HG02763 (cell line): ENCODE measurements around the gene DGKD.

Experiments used
- ATAC-seq: cut with Tn5 transposase; IDR thresholded peaks from one replicate; pipeline ENCODE4 v1.9.1; 2021; ENCODE audit warnings: mild to moderate bottlenecking, moderate library complexity; ENCODE audit not compliant: unreplicated experiment

Gene DGKD

GRCh38 chr2:233471291-233472035 lies 117.2 kb downstream of the DGKD start:
- ATAC-seq: no peak

DNA sequence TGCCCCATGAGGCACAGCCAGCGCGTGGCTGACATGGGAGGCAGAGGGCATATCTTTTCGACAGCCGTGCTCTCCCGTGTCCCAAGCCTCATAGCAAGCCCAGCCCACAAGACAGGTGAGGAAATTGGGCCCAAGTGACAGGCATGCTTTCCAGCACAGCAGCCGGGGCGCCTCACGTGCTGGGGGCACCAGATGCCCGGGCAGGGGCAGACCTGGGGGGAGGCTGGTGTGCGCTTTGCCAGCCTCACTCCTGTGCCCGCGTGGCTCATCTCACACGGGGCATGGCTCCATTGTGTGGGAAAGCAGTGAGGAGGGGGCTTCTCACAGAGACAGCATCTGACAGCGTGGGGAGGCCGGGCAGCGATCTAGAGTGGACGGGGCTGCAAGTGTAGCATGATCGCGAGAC lies 119.1 kb downstream of the DGKD start:
- ATAC-seq: no peak

GRCh38 chr2:233473878-233474277 lies 119.6 kb downstream of the DGKD start:
- no peak for ATAC-seq

GRCh38 chr2:233474308-233475160 lies 120.2 kb downstream of the DGKD start:
- no peak for ATAC-seq

DNA sequence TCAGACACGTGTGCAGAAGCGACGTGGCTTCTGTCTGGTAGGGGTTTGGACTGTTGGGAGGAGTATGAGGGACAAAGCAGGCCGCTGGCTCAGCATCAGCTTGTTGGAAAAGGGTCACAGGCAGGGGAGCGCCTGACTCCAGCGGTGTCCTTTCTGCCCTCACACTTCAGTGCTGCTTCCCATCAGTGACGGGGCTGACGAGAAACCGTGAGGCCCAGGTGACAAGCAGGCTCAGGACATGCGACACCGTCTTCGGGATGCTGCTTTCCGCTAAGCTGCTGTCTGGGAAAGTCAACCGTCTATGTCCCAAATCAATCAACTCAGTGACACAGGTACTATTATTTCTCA lies 121.7 kb downstream of the DGKD start:
- ATAC-seq: no peak

GRCh38 chr2:233476651-233477547 lies 122.6 kb downstream of the DGKD start:
- ATAC-seq: no peak

GRCh38 chr2:233477548-233478433 lies 123.5 kb downstream of the DGKD start:
- ATAC-seq: no peak

DNA sequence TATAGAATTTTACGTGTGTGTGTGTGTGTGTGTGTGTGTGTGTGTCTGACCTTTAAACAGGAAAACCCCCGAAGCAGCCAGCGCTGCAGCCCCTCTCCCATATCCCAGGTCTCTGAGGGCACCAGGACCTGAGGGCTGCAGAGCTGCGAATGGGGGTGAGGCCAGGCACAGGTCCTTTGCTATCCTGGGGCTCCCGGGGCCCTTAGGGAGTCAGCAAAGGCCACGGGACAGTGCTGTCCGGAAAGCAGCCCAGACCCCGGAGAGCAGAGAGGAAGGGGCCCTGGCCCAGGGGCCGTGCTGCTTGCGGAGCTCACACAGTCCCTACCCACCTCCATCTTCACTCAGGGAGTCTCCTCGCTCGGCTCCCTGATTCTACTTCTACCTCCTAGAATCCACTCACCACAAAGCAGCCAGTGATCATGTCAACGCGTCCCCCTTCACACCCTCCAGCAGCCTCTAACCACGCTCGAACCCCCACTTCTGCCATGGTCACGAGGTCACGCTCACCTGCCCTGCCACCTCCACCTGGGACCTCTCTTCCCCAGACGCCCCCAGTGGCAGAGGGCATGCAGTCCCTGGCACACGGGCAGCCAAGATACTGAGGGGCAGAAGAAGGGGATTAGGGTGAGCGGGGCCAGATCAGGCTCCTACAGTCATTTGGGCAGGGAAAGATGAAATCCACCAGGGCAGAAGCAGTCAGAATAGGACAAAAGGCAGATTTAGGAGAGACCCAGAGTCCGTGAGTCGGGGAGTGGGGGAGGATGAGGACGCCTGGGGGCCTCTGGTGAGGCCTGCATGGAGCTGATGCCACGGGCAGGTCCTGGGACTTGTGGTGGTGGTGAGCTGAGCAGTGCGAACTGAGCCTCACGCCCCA lies 125.6 kb downstream of the DGKD start:
- ATAC-seq: no peak

DNA sequence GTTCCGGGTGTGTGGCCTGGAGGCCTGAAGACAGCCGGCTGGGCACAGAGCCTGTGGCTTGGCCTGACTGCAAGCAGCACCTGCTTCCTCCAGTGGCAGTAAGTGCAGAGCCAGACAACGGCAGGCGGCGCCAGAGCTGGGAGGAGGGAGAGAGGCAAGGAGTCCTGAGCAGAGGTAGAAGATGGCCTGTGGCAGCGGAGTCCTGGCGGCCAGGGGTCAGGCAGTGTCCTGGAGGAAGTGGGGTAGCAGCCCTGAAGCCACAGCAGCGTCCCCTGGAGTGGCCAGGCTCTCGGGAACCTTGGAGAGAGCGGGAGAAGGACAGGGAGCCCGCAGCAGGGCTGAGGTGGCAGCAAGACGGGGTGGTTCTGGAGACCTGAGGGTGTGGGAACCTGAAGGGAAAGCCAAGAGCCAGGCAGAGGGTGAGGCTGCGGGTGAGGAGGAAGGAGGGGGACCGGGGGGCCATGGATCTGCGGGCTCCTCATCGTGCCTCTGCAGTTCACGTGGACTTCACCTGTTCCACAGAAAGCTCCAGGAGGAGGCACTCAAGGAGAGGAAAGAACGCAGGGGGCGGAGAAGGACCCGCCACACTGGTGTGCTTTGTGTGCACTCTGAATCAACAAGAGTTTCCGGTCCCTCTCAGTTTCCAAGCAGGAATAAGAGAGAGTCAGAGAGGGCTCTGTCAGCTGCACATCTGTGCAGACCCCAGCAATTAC lies 126.4 kb downstream of the DGKD start:
- no peak for ATAC-seq

DNA sequence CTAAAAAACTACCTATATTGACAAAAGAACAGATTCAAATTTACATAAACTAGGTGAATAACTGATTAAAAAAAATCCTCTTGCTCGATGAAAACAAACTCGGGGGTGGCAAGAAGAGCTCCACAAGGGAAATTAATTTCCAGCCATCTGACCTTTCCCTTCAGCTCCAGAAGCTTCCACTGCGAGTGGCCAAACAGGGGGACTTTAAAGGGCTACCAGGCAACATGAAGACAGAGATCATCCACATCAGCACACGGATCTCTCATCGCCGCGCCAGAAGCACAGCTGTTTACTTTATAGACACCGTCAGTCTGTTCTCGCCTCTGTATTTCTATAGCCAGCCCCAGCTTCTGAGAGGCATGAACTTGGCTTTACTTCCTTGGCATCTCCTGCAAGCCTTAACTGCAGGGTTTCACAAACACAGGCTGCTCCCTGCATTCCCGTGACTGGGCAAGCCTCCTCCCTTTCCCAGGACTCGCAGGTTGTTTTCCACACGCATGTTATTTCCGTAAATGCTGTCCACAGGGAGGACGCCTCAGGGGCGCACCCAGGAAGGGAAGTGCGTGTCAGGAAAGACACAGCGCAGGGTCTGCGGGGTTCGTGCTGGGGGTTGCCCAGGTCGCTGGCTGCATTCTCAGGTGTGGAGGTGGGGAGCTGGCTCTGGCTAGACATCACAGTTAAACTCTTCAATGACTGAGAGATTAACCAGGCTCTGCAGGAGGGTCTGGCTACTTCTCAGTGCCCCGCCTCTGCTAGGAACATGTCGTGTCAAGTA lies 127.3 kb downstream of the DGKD start:
- no peak for ATAC-seq

GRCh38 chr2:233482616-233483015 lies 128.3 kb downstream of the DGKD start:
- ATAC-seq: no peak

GRCh38 chr2:233485726-233486125 lies 131.4 kb downstream of the DGKD start:
- no peak for ATAC-seq

DNA sequence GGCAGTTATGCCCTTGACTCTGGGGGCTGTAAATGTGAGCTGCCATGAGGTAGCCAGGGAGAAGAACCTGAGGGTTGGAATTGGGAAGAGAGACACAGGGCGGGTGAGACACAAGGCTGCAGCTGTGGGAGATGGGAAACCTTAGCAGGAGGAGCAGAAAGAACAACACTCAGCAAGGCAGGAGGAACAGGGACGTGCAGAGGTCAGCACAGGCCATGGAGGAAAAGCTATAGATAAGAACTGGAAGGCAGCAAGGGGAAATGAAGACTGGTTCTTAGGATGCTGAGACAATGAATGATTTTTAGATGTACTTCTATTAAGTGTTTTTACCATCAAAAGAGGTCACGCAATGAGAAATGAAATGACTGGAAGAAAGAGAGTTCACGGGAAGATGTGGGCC lies 132.1 kb downstream of the DGKD start:
- ATAC-seq: no peak

DNA sequence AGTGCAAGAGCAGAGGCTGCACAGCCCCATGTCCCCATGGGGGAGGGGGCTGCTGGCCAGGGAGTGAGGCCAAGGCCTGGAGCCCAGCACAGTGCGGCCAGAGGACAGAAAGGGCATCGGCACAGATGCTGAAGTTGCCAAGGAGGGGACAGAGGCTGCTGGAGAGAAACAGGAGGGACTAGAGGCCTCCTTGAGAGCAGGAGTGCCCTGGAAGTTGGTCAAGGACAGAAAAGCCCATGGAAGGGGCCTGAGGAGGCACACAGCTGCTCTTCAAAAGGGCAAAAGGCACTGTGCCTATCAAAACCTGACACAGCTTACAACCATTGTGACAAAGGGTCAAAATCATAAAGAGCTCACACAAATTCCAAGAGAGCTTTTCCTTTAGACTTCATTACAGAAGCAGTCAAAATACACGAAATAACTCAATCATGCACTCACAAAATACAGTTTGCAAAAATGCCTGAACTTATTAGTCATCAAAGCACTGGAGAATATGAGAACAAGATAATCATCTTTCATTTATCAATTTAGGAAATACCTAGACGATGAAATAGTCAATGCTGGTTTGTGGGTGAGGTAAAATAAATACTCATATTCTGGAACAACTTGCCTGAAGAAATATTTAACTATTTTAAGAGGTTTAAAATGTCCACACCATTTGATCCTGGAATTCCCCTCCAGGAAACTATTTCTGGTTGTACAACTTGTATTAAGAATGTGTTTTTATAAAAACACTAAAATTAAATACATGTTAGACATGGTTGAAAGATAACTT lies 132.7 kb downstream of the DGKD start:
- no peak for ATAC-seq

DNA sequence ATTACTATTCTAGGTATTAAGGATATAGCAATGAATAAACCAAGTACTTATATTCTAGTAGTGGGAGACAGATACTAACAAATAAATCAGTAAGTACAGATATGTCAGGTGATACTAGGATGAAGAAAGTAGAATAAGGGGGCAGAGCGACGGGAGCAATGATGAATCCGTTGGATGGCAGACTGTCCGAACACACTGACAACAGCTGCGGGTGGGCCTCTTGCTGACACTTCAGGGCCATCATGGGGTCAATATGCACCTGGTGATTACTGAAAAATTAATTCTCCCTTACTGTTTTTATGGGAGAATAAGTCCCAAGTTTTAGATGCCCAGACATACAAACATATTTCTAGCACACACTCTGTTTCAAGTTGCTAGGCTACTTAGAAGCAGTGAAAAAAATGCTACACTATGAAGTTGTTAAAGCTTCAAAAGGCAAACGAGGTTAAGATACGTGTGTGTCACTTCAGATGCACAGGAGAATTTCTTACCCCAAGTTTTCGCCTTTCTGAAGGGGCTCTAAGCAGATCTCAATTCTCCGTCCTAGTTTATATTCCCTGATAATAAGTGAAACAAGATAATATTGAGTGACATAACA lies 133.6 kb downstream of the DGKD start:
- no peak for ATAC-seq

DNA sequence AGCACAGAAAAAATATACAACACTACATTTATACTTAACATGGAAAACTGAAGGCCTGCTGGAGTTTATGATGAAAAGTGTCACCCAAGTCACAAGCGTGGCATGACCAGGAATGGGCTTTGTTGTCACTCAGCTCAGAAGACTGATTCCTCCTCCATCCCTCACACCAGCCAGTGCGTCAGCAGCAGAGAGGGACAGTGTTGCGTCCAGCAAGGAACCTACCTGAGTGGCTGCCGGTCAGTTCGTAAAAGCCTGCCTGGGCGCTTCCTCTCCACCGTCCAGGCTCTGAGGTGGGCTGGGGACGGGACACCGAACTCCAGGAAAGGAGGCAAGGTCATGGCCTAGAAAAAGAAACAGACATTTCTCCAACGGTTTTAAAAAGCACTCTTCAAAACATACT lies 134.8 kb downstream of the DGKD start:
- no peak for ATAC-seq

GRCh38 chr2:233489666-233490065 lies 135.4 kb downstream of the DGKD start:
- ATAC-seq: no peak
